CD14-positive monocyte (primary cell): ENCODE measurements around the gene RAB43. TPM values are rescaled to one million over a fixed set of nuclear protein-coding genes. Genes with fewer than 3 reads are reported as not detected.
A peak's percentile ranks its signal among the peaks of the same experiment; 100 is the strongest.
"Not testable (repeated sequence)": the region's sequence is repeated elsewhere in the genome, so short reads cannot be mapped to it uniquely, and the experiment has no call there.

Experiments used
- DNase-seq, 3 donors: peaks; one replicate each; pipeline ENCODE4 v3.0.0-alpha.2; 2011 to 2022
- H2AFZ ChIP-seq: 2 replicates; pipeline ENCODE4 v1.6.0; 2012; ENCODE audit warnings: mild to moderate bottlenecking, low read depth, low read length, inconsistent platforms; ENCODE audit not compliant: insufficient read depth, poor library complexity, severe bottlenecking
- H3K27ac ChIP-seq, 2 donors: 1 replicate in 1 of 2; 2 replicates in 1 of 2; pipeline ENCODE4 v1.5.1; 2012 to 2013; ENCODE audit warnings: low read length in 2 of 2, control low read depth in 1 of 2, inconsistent platforms in 1 of 2, low read depth in 1 of 2, mild to moderate bottlenecking in 1 of 2
- H3K27me3 ChIP-seq, 2 donors: one replicate each; pipeline versions ENCODE4 v1.6.0 to v1.6.1; 2011 to 2013; ENCODE audit warnings: low read length in 2 of 2; ENCODE audit not compliant: control insufficient read depth in 2 of 2, insufficient read depth in 2 of 2
- H3K36me3 ChIP-seq, 2 donors: replicated peaks in 1 of 2; 1 replicate in 1 of 2; 2 replicates in 1 of 2; pipeline versions ENCODE4 v1.5.1 to v1.6.1; 2012 to 2013; ENCODE audit warnings: low read length in 2 of 2, control low read depth in 1 of 2, inconsistent platforms in 1 of 2, mild to moderate bottlenecking in 1 of 2; ENCODE audit not compliant: insufficient read depth in 2 of 2, control insufficient read depth in 1 of 2
- H3K4me1 ChIP-seq, 2 donors: 1 replicate in 1 of 2; 2 replicates in 1 of 2; pipeline versions ENCODE4 v1.5.1 to v1.6.1; 2012 to 2013; ENCODE audit warnings: low read length in 2 of 2, control low read depth in 1 of 2, inconsistent platforms in 1 of 2, mild to moderate bottlenecking in 1 of 2, moderate library complexity in 1 of 2; ENCODE audit not compliant: insufficient read depth in 2 of 2, control insufficient read depth in 1 of 2
- H3K4me2 ChIP-seq: replicated peaks from 2 replicates; pipeline ENCODE3; 2012; ENCODE audit warnings: low read length, moderate library complexity, mild to moderate bottlenecking; ENCODE audit not compliant: poor library complexity, severe bottlenecking; ENCODE audit errors: extremely low read depth
- H3K4me3 ChIP-seq, 3 experiments: fragments of 200-600 bp in 1 of 3; sonication (generic) in 1 of 3; replicated peaks in 1 of 3; 1 replicate in 2 of 3; 2 replicates in 1 of 3; pipeline ENCODE4 v1.5.1; 2011 to 2013; ENCODE audit warnings: low read length in 3 of 3, mild to moderate bottlenecking in 3 of 3, control low read depth in 2 of 3, low read depth in 2 of 3, inconsistent platforms in 1 of 3, moderate library complexity in 1 of 3
- H3K79me2 ChIP-seq: 2 replicates; pipeline ENCODE4 v1.6.0; 2012; ENCODE audit warnings: mild to moderate bottlenecking, control low read depth, inconsistent platforms, low read length, moderate library complexity; ENCODE audit not compliant: insufficient read depth
- H3K9ac ChIP-seq: 2 replicates; pipeline ENCODE4 v1.6.0; 2017; ENCODE audit warnings: low read length, mild to moderate bottlenecking; ENCODE audit not compliant: insufficient read depth, poor library complexity, severe bottlenecking
- H3K9me3 ChIP-seq, 2 donors: replicated peaks in 1 of 2; 1 replicate in 1 of 2; 2 replicates in 1 of 2; pipeline versions ENCODE4 v1.5.1 to v1.6.1; 2012 to 2013; ENCODE audit warnings: low read length in 2 of 2, control low read depth in 1 of 2; ENCODE audit not compliant: control insufficient read depth in 1 of 2, insufficient read depth in 1 of 2
- H4K20me1 ChIP-seq: 2 replicates; pipeline ENCODE4 v1.6.0; 2012; ENCODE audit warnings: mild to moderate bottlenecking, low read length, control low read depth, moderate library complexity; ENCODE audit not compliant: insufficient read depth
- H3K27ac Mint-ChIP-seq, 7 donors: one replicate each; pipeline ENCODE4 v1.8.0; 2020; ENCODE audit warnings: mild to moderate bottlenecking in 7 of 7, mixed read lengths in 7 of 7, moderate library complexity in 6 of 7, inconsistent platforms in 2 of 7
- H3K27me3 Mint-ChIP-seq, 3 donors: one replicate each; pipeline ENCODE4 v1.8.0; 2021 to 2022; ENCODE audit warnings: low read depth in 3 of 3, mild to moderate bottlenecking in 3 of 3, mixed read lengths in 3 of 3, moderate library complexity in 3 of 3, inconsistent platforms in 1 of 3
- H3K36me3 Mint-ChIP-seq, 2 donors: one replicate each; pipeline ENCODE4 v1.8.0; 2020; ENCODE audit warnings: mixed read lengths in 2 of 2, inconsistent platforms in 1 of 2, mild to moderate bottlenecking in 1 of 2
- H3K4me1 Mint-ChIP-seq: one replicate; pipeline ENCODE4 v1.8.0; 2020; ENCODE audit warnings: mild to moderate bottlenecking, mixed read lengths
- H3K4me3 Mint-ChIP-seq, 2 donors: one replicate each; pipeline ENCODE4 v1.8.0; 2020; ENCODE audit warnings: mild to moderate bottlenecking in 2 of 2, mixed read lengths in 2 of 2, moderate library complexity in 1 of 2
- H3K9me3 Mint-ChIP-seq, 7 donors: one replicate each; pipeline ENCODE4 v1.8.0; 2020 to 2022; ENCODE audit warnings: mixed read lengths in 7 of 7, mild to moderate bottlenecking in 6 of 7, moderate library complexity in 6 of 7, inconsistent platforms in 2 of 7
- CTCF ChIP-seq: fragments of 200-600 bp; IDR thresholded peaks from one replicate; pipeline ENCODE4 v1.8.0; 2022; ENCODE audit warnings: antibody characterized with exemption, mild to moderate bottlenecking
- WGBS: methylation state at CpG from one replicate; pipeline ENCODE4 v1.1.5; 2013; ENCODE audit warnings: missing lambda C conversion rate; ENCODE audit not compliant: insufficient coverage; 5-methylcytosine and 5-hydroxymethylcytosine counted together
- intact Hi-C, 2 donors: fragments of 100-400 bp; cut with micrococcal nuclease; formaldehyde crosslinking; loops; one replicate each; pipeline versions ENCODE4 v1.15.0 to v1.15.1; 2023
- polyA plus RNA-seq, 3 donors: library from polyadenylated mRNA; depleted of rRNA in 1 of 3; unstranded in 2 of 3; stranded (reverse) in 1 of 3; fragments of 300-500 nt in 2 of 3; fragments of >200 nt in 1 of 3; fragmentation: Illumina TruSeq in 2 of 3; gene quantifications; 1 replicate in 2 of 3; 2 replicates in 1 of 3; pipeline ENCODE4 v1.2.3, GENCODE V29; 2012 to 2021

Gene RAB43
- polyA plus RNA-seq, 3 donors: 7.1 to 15.5 (median 8.5) TPM

GRCh38 chr3:129077222-129077621, 44.4 kb downstream of the RAB43 start:
- Histone ChIP-seq H3K4me1 (no peaks in the 10 kb centered on the region), H3K9ac (no peak overlapping the region), H3K9me3 (no peaks in the 10 kb centered on the region), H3K36me3 (no peaks in the 10 kb centered on the region), H3K4me2 (no peak overlapping the region), H3K79me2 (no peaks in the 10 kb centered on the region), H2AFZ (no peak overlapping the region), H3K27me3 (no peaks in the 10 kb centered on the region), H3K27ac (no peak overlapping the region), H3K4me3 (no peak overlapping the region), H4K20me1 (no peaks in the 10 kb centered on the region)
- Mint-ChIP-seq H3K9me3 (peaks cover 0 to 3% (median 0%) of the 10 kb centered on the region in 7 donors), H3K27ac (no peak overlapping the region), H3K4me3 (no peak overlapping the region), H3K27me3 (peaks cover 2 to 9% (median 4%) of the 10 kb centered on the region in 3 donors), H3K4me1 (peaks cover 2% of the 10 kb centered on the region), H3K36me3 (no peaks in the 10 kb centered on the region)
- no peak for TF ChIP-seq CTCF
- DNase-seq: no peak
- intact Hi-C loops: no loop called here
- 98% methylated on average over 6 of the region's 7 CpGs for WGBS

GRCh38 chr3:129070086-129070885, 51.3 kb downstream of the RAB43 start:
- Histone ChIP-seq H3K27me3 (peaks cover 0 to 3% of the 10 kb centered on the region in 2 donors), H3K9me3 (peaks cover 0 to 4% of the 10 kb centered on the region in 2 donors), H3K79me2 (no peaks in the 10 kb centered on the region), H3K4me3 (no peak overlapping the region), H3K4me1 (peaks cover 4 to 9% of the 10 kb centered on the region in 2 donors), H3K36me3 (no peaks in the 10 kb centered on the region), H2AFZ (no peak overlapping the region), H3K4me2 (no peak overlapping the region), H4K20me1 (no peaks in the 10 kb centered on the region), H3K27ac (no peak overlapping the region), H3K9ac (no peak overlapping the region)
- intact Hi-C loops: no loop called here
- H3K27ac Mint-ChIP-seq: no peak overlapping the region
- H3K4me1 Mint-ChIP-seq: peaks cover 6% of the 10 kb centered on the region
- H3K4me3 Mint-ChIP-seq: no peak overlapping the region
- peaks cover 0 to 3% of the 10 kb centered on the region in 2 donors for H3K36me3 Mint-ChIP-seq
- TF ChIP-seq CTCF: no peak
- peaks cover 6 to 17% (median 14%) of the 10 kb centered on the region in 7 donors for H3K9me3 Mint-ChIP-seq
- WGBS: 47% methylated on average over 4 of the region's 8 CpGs
- H3K27me3 Mint-ChIP-seq: peaks cover 6 to 11% (median 11%) of the 10 kb centered on the region in 3 donors
- no peak for DNase-seq

DNA sequence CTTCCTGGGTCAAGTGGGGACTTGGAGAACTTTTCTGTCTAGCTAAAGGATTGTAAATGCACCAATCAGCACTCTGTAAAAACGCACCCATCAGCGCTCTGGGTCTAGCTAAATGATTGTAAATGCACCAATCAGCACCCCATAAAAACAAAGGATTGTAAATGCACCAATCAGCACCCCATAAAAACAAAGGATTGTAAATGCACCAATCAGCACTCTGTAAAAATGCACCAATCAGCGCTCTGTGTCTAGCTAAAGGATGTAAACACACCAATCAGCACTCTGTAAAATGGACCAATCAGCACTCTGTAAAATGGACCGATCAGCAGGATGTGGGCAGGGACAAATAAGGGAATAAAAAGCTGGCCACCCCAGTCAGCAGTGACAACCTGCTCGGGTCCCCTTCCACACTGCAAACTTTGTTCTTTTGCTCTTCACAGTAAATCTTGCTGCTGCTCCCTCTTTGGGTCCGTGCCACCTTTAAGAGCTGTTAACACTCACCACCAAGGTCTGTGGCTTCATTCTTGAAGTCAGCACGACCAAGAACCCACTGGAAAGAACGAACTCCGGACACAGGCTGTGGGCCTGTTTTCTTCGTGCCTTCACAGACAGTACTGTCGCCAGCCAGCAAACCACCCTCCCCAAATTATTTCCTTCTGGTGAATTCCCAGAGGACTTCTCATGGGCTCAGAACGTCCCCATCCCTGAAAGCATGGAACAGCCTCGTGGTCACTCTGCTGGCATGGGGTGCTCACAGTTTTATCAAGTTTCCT, 52.1 kb downstream of the RAB43 start:
- H4K20me1 ChIP-seq, H3K79me2 ChIP-seq, H3K27me3 ChIP-seq, DNase-seq, intact Hi-C loops, H2AFZ ChIP-seq, H3K4me3 ChIP-seq, H3K9me3 ChIP-seq, H3K4me1 ChIP-seq, H3K9ac ChIP-seq, H3K36me3 ChIP-seq, H3K4me2 ChIP-seq, H3K36me3 Mint-ChIP-seq, H3K27ac ChIP-seq, H3K4me1 Mint-ChIP-seq, H3K27ac Mint-ChIP-seq: not testable (repeated sequence)
- WGBS: 90% methylated on average over 5 of the region's 13 CpGs
- Mint-ChIP-seq H3K4me3 (peak overlapping the region in 1 of 2 donors; percentile 67), H3K9me3 (peaks cover 6 to 16% (median 14%) of the 10 kb centered on the region in 7 donors), H3K27me3 (peaks cover 6 to 15% (median 11%) of the 10 kb centered on the region in 3 donors)
